Panc1 (cell line): Measurements from ENCODE around the gene FADD. TPM values are rescaled to one million over a fixed set of nuclear protein-coding genes. Genes with fewer than 3 reads are reported as not detected.

Experiments
- ATAC-seq: fragments of 200-7000 bp; cut with Tn5 transposase; 2 replicates; pipeline ENCODE4 v1.9.1; 2020; ENCODE audit warnings: mild to moderate bottlenecking, moderate library complexity
- BruUV-seq: library from RNA; stranded (reverse); fragments of 400-500 nt; replicated peaks from 2 replicates; lab custom pipeline; 2021; lab: Mats Ljungman, UMichigan
- CTCF ChIA-PET: fragments of 300-600 bp; sonication (Branson Sonifier 250); formaldehyde crosslinking; loops from one replicate; lab custom pipeline; 2022; ENCODE audit warnings: antibody characterized with exemption; lab: Charles Lee
- POLR2A ChIA-PET: fragments of 300-600 bp; sonication (Branson Sonifier 250); formaldehyde crosslinking; loops from one replicate; lab custom pipeline; 2022; ENCODE audit warnings: antibody characterized with exemption; lab: Charles Lee
- DNase-seq: peaks from one replicate; pipeline ENCODE4 v3.0.0-alpha.2; 2010; ENCODE audit warnings: low read depth, low spot score
- H3K27ac ChIP-seq: 2 replicates; pipeline ENCODE4 v1.5.1; 2011; ENCODE audit warnings: mild to moderate bottlenecking, low read length, inconsistent platforms
- H3K27me3 ChIP-seq: fragments of 200-500 bp; sonication (Bioruptor generic); 2 replicates; pipeline ENCODE4 v1.6.0; 2014; ENCODE audit warnings: low read length, inconsistent platforms; ENCODE audit not compliant: control insufficient read depth, insufficient read depth
- H3K36me3 ChIP-seq: fragments of 200-500 bp; sonication (Bioruptor generic); 2 replicates; pipeline ENCODE4 v1.5.1; 2014; ENCODE audit warnings: inconsistent platforms, mild to moderate bottlenecking, low read length, moderate library complexity; ENCODE audit not compliant: control insufficient read depth, insufficient read depth
- H3K4me1 ChIP-seq: 2 replicates; pipeline ENCODE4 v1.5.1; 2011; ENCODE audit warnings: inconsistent platforms, mild to moderate bottlenecking, low read length, moderate library complexity; ENCODE audit not compliant: control insufficient read depth, insufficient read depth
- H3K4me3 ChIP-seq, 2 experiments: 2 replicates each; pipeline ENCODE4 v1.5.1; 2011 to 2012; ENCODE audit warnings: low read depth in 2 of 2, low read length in 2 of 2, mild to moderate bottlenecking in 2 of 2, inconsistent platforms in 1 of 2, moderate library complexity in 1 of 2
- H3K9me3 ChIP-seq: fragments of 200-500 bp; sonication (Bioruptor generic); 2 replicates; pipeline ENCODE4 v1.5.1; 2014; ENCODE audit warnings: low read depth, mild to moderate bottlenecking, inconsistent platforms, low read length, moderate library complexity; ENCODE audit not compliant: control insufficient read depth, insufficient read depth
- CTCF ChIP-seq: fragments of 450-650 bp; IDR thresholded peaks from 2 replicates; pipeline ENCODE4 v1.5.1; 2017; ENCODE audit warnings: mild to moderate bottlenecking
- POLR2AphosphoS5 ChIP-seq: IDR thresholded peaks from 2 replicates; pipeline ENCODE4 v1.6.1; 2012; ENCODE audit warnings: mild to moderate bottlenecking, low read depth, low read length, moderate library complexity
- REST ChIP-seq, 2 experiments: IDR thresholded peaks; 2 replicates each; pipeline ENCODE4 v1.6.1; 2011 to 2012; ENCODE audit warnings: low read depth in 2 of 2, control low read depth in 1 of 2, low read length in 1 of 2, mild to moderate bottlenecking in 1 of 2, moderate library complexity in 1 of 2; ENCODE audit not compliant: insufficient read depth in 1 of 2
- SIN3A ChIP-seq: IDR thresholded peaks from 2 replicates; pipeline ENCODE4 v1.6.1; 2012; ENCODE audit warnings: low read depth, mild to moderate bottlenecking, low read length, moderate library complexity, borderline replicate concordance; ENCODE audit not compliant: insufficient read depth
- TCF7L2 ChIP-seq: IDR thresholded peaks from 2 replicates; pipeline ENCODE4 v1.6.1; 2011; ENCODE audit warnings: mild to moderate bottlenecking, low read depth, low read length, inconsistent platforms
- in situ Hi-C: cut with HindIII; loops from 2 replicates; pipeline ENCODE4 v1.10.0; 2016; ENCODE audit warnings: low sequenced_read_pairs, low pct_unique_long_range_greater_than_20kb
- intact Hi-C: fragments of 100-400 bp; cut with micrococcal nuclease; formaldehyde crosslinking; loops from one replicate; pipeline ENCODE4 v1.10.0; 2022; ENCODE audit not compliant: unreplicated experiment
- total RNA-seq: library from RNA; stranded (reverse); gene quantifications from one replicate; pipeline ENCODE4 v1.2.1, GENCODE V29; 2021; ENCODE audit not compliant: unreplicated experiment

FADD gene
- total RNA-seq, 1 experiment from 2014 or later, result 47.3 TPM

GRCh38 chr11:70225681-70226177 lies 22.6 kb downstream of the FADD start:
- ChIA-PET POLR2A (no interaction called here), CTCF (no interaction called here)
- intact Hi-C loops (no loop called here), in situ Hi-C loops (no loop called here)
- Histone ChIP-seq H3K4me3 (no peak overlapping the region), H3K9me3 (no peaks in the 10 kb centered on the region), H3K27ac (no peak overlapping the region), H3K4me1 (no peaks in the 10 kb centered on the region), H3K36me3 (no peaks in the 10 kb centered on the region), H3K27me3 (no peaks in the 10 kb centered on the region)
- no peak for TF ChIP-seq CTCF
- TF ChIP-seq TCF7L2, result no peak
- TF ChIP-seq REST (IDR thresholded peaks at IDR 0.05; ENCODE audit: insufficient read depth in 1 of 2, low read depth in 2 of 2, low read length in 1 of 2), result no peak
- no peak for TF ChIP-seq POLR2AphosphoS5
- TF ChIP-seq SIN3A, result no peak
- DNase-seq (no peak), ATAC-seq (peak; percentile 23; the same call in 1 of the 2 replicates)
- BruUV-seq, result no TSS peak

- H3K4me3 ChIP-seq, result no peak overlapping the region
- ChIA-PET CTCF (no interaction called here), POLR2A (no interaction called here)
- ATAC-seq, result peak; percentile 31; the same call in 1 of the 2 replicates
- no TSS peak for BruUV-seq
- H3K9me3 ChIP-seq, result no peaks in the 10 kb centered on the region
- no peak for TF ChIP-seq TCF7L2
- no peak for TF ChIP-seq CTCF
- no peak for TF ChIP-seq POLR2AphosphoS5
- TF ChIP-seq SIN3A, result no peak
- no peak for TF ChIP-seq REST (IDR thresholded peaks at IDR 0.05; ENCODE audit: insufficient read depth in 1 of 2, low read depth in 2 of 2, low read length in 1 of 2)
- intact Hi-C loops, result no loop called here
- H3K27ac ChIP-seq, result no peak overlapping the region
- no peak for DNase-seq
- H3K27me3 ChIP-seq, result no peaks in the 10 kb centered on the region
- in situ Hi-C loops, result no loop called here
- H3K36me3 ChIP-seq, result no peaks in the 10 kb centered on the region
- H3K4me1 ChIP-seq, result no peaks in the 10 kb centered on the region
These were observed 23.1 kb downstream of the FADD start for GRCh38 chr11:70226183-70226582.
